GM10248 (cell line): Measurements from ENCODE around the gene TDP1.

Source experiments
- CTCF ChIA-PET: fragments of 300-600 bp; sonication (Branson Sonifier 250); formaldehyde crosslinking; extraction: SDS; loops from one replicate; lab custom pipeline; 2021; ENCODE audit warnings: antibody characterized with exemption; lab: Yijun Ruan, JAX
- POLR2A ChIA-PET: fragments of 350-650 bp; sonication (Branson Sonifier 250); formaldehyde crosslinking; extraction: SDS; loops from one replicate; lab custom pipeline; 2020; ENCODE audit warnings: antibody characterized with exemption; lab: Yijun Ruan, JAX
- DNase-seq: peaks from one replicate; pipeline ENCODE4 v3.0.0; 2012; ENCODE audit errors: extremely low spot score
- TF ChIP-seq, protein P1 (sequence below): IDR thresholded peaks from 2 replicates; pipeline ENCODE4 v1.5.1; 2012; ENCODE audit warnings: mild to moderate bottlenecking, low read depth; ENCODE audit errors: extremely low read depth, missing control alignments, control extremely low read depth

TDP1 gene

DNA sequence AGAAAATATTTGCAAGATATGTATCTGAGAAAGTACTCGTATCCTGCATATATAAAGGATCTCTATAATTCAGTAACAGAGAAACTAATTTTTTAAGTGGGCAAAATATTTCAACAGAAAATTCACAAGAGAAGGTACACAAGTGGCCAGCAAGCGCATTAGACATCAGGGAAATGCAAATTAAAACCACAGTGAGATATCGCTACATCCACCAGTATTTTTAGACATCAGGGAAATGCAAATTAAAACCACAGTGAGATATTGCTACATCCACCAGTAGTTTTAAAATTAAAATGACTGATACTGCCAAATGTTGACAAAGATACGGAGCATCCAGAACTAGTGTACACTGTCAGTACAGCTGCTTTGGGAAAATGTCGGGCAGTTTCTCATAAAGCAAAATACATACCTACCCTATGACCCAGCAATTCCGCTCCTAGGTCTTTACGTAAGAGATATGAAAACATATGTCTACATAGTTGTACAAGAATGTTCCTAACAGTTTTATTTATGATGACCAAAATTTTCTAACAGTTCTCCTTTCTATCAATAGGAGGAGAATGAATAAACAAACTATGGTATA lies 103.2 kb downstream of the TDP1 start:
- POLR2A ChIA-PET, result no interaction called here
- CTCF ChIA-PET, result interaction anchor here (1.0 to 3.0 kb wide), 4 partner anchors 15 to 138 kb away, joined by 3 to 19 read pairs (median 10); no protein-coding TSS in a partner anchor
- TF ChIP-seq, protein P1, sequence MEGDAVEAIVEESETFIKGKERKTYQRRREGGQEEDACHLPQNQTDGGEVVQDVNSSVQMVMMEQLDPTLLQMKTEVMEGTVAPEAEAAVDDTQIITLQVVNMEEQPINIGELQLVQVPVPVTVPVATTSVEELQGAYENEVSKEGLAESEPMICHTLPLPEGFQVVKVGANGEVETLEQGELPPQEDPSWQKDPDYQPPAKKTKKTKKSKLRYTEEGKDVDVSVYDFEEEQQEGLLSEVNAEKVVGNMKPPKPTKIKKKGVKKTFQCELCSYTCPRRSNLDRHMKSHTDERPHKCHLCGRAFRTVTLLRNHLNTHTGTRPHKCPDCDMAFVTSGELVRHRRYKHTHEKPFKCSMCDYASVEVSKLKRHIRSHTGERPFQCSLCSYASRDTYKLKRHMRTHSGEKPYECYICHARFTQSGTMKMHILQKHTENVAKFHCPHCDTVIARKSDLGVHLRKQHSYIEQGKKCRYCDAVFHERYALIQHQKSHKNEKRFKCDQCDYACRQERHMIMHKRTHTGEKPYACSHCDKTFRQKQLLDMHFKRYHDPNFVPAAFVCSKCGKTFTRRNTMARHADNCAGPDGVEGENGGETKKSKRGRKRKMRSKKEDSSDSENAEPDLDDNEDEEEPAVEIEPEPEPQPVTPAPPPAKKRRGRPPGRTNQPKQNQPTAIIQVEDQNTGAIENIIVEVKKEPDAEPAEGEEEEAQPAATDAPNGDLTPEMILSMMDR, result no peak
- DNase-seq, result no peak

DNA sequence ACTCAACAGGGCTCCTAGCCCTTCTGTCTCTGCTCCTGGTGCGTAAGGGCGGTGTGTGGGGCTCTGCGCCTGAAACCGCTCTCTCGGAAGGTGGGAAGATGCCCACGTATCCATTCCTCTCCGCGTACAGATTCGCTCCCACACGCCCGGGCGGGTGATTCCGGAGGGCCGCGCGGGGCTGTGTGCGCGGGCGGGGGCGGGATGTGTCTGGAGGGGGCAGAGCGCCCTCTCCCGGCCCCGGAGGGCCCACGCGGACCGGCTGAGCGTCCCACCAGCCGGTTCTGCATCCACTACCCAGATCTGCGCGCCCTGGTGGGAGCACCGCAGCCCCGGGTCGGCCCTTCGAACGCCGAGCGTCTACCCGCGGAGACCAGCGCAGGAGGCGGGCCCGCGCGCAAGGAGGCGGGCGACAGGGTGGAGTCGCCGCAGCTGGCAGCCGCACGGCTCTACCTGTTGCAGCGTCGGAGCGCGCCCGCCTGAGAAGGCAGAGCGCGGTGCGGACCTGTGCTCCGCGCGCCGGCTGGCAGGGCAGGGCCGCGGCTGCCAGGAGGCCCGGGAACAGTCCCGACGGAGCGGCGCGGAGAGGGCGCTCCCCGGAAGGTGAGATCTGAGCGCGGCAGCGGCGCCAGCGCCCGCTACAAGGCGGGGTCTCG lies 104.7 kb downstream of the TDP1 start:
- DNase-seq, result peak; percentile 79
- TF ChIP-seq, protein P1, result peak; percentile 71
- ChIA-PET POLR2A (no interaction called here), CTCF (interaction anchor here (0.6 to 1.8 kb wide), 7 partner anchors 16 to 139 kb away, joined by 3 to 19 read pairs (median 4); partner anchors contain the start of gene TDP1)

DNA sequence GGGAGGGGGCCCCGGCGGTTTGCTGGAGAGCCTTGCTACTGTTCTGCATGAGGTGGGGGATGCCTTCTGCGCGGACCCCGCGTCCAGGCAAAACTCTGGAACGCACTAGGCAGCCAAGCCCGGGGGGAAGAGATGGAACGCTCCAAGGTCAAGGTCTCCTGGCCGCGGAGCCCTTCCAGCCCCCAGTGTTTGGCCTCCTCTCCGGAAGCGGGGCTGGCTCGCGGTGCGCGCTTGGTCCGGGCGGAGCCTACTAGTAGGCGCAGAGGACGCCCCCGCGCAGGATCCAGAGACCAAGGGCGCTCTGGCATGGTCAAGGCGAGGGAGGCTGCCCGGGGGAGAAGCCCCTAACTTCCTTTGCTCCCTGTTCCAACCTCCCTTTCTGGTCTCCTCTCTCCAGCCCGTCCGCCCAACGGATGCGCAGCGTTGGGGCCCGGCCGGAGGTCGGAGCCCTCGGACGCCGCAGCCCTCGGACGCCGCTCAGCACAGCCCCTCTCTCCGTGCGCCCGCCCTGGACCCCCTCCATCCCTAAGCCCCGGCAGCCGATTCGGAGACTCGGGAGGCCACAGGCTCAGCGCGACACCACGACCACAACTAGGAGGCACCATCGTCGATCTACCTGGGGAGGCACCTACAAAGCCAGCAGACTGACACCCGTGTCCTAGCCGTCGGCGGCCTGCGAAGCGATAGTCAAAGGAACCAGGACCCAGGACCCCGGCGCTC lies 105.4 kb downstream of the TDP1 start:
- POLR2A ChIA-PET, result no interaction called here

DNA sequence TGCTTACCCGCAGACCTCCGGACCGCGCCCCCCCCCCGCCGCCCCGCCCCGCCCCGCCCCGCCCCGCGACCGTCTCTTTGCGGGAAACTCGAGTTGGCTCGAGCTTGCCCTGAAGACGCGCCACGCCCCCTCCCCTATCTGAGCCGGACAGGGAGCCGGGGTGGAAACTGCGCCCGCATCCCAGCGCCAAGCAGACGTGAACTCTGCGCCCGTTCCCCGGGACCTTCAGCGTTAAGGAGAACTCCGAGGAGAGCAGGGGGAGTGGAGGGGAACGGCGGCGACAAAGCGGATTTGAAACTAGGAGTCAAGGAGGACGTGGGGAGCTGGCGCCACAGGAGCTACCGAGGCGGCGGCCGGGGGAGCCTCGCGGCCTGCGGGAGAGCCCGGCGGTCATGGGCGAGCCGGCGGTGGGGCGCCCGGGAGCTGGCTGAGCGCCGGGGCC lies 106.0 kb downstream of the TDP1 start, which contains the start of gene KCNK13:
Gene KCNK13 (plus strand): TSS at position 310 of the 442 bp plus-strand sequence. CDS start 212 bp downstream, outside the sequence.
- DNase-seq, result peak; percentile 44
- ChIA-PET CTCF (interaction anchor here (1.2 to 2.0 kb wide), 3 partner anchors 54 to 123 kb away, joined by 3 to 10 read pairs (median 6); no protein-coding TSS in a partner anchor), POLR2A (interaction anchor here (0.6 kb wide), 1 partner anchor 197 kb away, joined by 5 read pairs; no protein-coding TSS in a partner anchor)
- TF ChIP-seq, protein P1, result no peak

More for the DNA sequence above, 105.4 kb downstream of the TDP1 start:
- TF ChIP-seq, protein P1, result no peak
- CTCF ChIA-PET, result interaction anchor here (1.2 to 2.0 kb wide), 5 partner anchors 53 to 122 kb away, joined by 3 to 19 read pairs (median 6); no protein-coding TSS in a partner anchor
- peak; percentile 38 for DNase-seq

DNA sequence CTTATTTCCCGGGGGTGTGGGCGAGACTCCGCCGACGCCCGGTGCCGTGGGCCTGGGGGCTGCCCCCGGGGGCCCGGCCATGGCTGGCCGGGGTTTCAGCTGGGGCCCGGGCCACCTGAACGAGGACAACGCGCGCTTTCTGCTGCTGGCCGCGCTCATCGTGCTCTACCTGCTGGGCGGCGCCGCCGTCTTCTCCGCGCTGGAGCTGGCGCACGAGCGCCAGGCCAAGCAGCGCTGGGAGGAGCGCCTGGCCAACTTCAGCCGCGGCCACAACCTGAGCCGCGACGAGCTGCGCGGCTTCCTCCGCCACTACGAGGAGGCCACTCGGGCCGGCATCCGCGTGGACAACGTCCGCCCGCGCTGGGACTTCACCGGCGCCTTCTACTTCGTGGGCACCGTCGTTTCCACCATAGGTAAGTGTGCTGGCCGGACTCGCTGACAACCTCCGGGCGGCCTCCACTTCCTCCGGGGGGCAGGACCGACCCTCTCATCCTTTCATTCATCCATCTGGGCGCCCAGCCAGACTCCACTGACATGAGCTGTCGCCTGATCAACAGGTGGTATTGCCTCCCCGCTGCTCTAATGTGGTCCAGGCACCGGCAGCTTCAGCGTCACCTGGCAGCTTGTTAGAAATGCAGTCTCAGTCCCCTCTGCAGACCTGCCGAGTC lies 106.5 kb downstream of the TDP1 start:
- POLR2A ChIA-PET, result interaction anchor here (0.6 kb wide), 1 partner anchor 196 kb away, joined by 5 read pairs; no protein-coding TSS in a partner anchor
- DNase-seq, result peak; percentile 27
- CTCF ChIA-PET, result interaction anchor here (1.2 to 2.0 kb wide), 3 partner anchors 54 to 123 kb away, joined by 3 to 10 read pairs (median 6); no protein-coding TSS in a partner anchor

More for the DNA sequence above, 106.5 kb downstream of the TDP1 start:
- TF ChIP-seq, protein P1, result no peak
